Right cardiac atrium (tissue), 5 donors: ENCODE results near the gene NLGN2. TPM values are rescaled to one million over a fixed set of nuclear protein-coding genes. Genes with fewer than 3 reads are reported as not detected.

Experiments
- ATAC-seq, 2 donors: fragments of 200-7000 bp; cut with Tn5 transposase; one replicate each; pipeline versions ENCODE4 v1.8.0 to v1.9.1; 2020; ENCODE audit warnings: moderate library complexity in 2 of 2, mild to moderate bottlenecking in 1 of 2
- DNase-seq, 3 donors: peaks; one replicate each; pipeline ENCODE4 v3.0.0-alpha.2; 2020
- H3K27ac ChIP-seq: one replicate; pipeline ENCODE4 v1.5.1; 2013; ENCODE audit warnings: mild to moderate bottlenecking, low read length, control low read depth, moderate library complexity
- H3K27me3 ChIP-seq: one replicate; pipeline ENCODE4 v1.6.1; 2013; ENCODE audit not compliant: control insufficient read depth, insufficient read depth
- H3K4me1 ChIP-seq: one replicate; pipeline ENCODE4 v1.6.1; 2013; ENCODE audit warnings: low read length; ENCODE audit not compliant: control insufficient read depth, insufficient read depth
- H3K4me3 ChIP-seq: one replicate; pipeline ENCODE4 v1.5.1; 2013; ENCODE audit warnings: low read length, control low read depth
- H3K9me3 ChIP-seq: one replicate; pipeline ENCODE4 v1.6.1; 2013; ENCODE audit warnings: low read length; ENCODE audit not compliant: control insufficient read depth
- WGBS: extraction: QIAGEN DNeasy Blood & Tissue Kit; methylation state at CpG from one replicate; pipeline ENCODE4 v1.1.7; 2013; 5-methylcytosine and 5-hydroxymethylcytosine counted together
- intact Hi-C, 4 donors: fragments of 100-400 bp; cut with DNase I; formaldehyde crosslinking; loops; one replicate each; pipeline versions ENCODE4 v1.11.0 to v1.14.0; 2022 to 2023
- polyA plus RNA-seq: library from polyadenylated mRNA; stranded (reverse); fragments of 200-250 nt; gene quantifications from one replicate; pipeline ENCODE4 v1.2.3, GENCODE V29; 2013
- total RNA-seq, 4 donors: library from RNA; stranded (reverse); fragmentation: NEBNext Ultra II Directional; extraction: Animal tissue kit (Norgen Biotek cat#: 25700); gene quantifications; one replicate each; pipeline ENCODE4 v1.2.1, GENCODE V29; 2021
- donor health status: healthy with polysubstance abuse.
- donor health status: DM: no; HTN: yes; CAD: no.
- donor health status: DM: no; HTN: no; CAD: no.
- donor health status: DM: no; HTN: yes; CAD: no; lungs with severe emphysema.
- donor health status: DM: yes; HTN: yes; CAD: no.

The NLGN2 gene
- total and polyA plus RNA-seq, 5 donors: 6.9 to 15.7 (median 12.8) TPM

- Histone ChIP-seq H3K4me1 (no peaks in the 10 kb centered on the region), H3K27me3 (no peaks in the 10 kb centered on the region), H3K27ac (no peak overlapping the region), H3K4me3 (no peak overlapping the region), H3K9me3 (no peaks in the 10 kb centered on the region)
- 92% methylated on average over 29 of the region's 29 CpGs for WGBS
- intact Hi-C loops: no loop called here
- ATAC-seq (no peak), DNase-seq (peak in 1 of 3 donors; percentile 54)
Measured at GRCh38 chr17:7426896-7427489, 19.3 kb downstream of the NLGN2 start.

GRCh38 chr17:7427549-7427948 lies 19.9 kb downstream of the NLGN2 start:
- no peak for ATAC-seq
- Histone ChIP-seq H3K27ac (no peak overlapping the region), H3K4me3 (no peak overlapping the region), H3K9me3 (no peaks in the 10 kb centered on the region), H3K4me1 (no peaks in the 10 kb centered on the region), H3K27me3 (no peaks in the 10 kb centered on the region)
- 87% methylated on average over 7 of the region's 7 CpGs for WGBS
- intact Hi-C loops: no loop called here
- DNase-seq: peak in 1 of 3 donors; percentile 35

GRCh38 chr17:7428557-7428956 lies 20.9 kb downstream of the NLGN2 start, which contains the start of gene SPEM3:
Gene SPEM3, plus strand, starts transcription at chr17:7428857. Its CDS starts 46 bp downstream, at chr17:7428903.
- DNase-seq (peak in 1 of 3 donors; percentile 25), ATAC-seq (no peak)
- Histone ChIP-seq H3K4me3 (no peak within 1 kb of the TSS), H3K27ac (no peak within 1 kb of the TSS), H3K9me3 (no peaks in the 10 kb centered on the region), H3K4me1 (no peaks in the 10 kb centered on the region), H3K27me3 (no peaks in the 10 kb centered on the region)
- intact Hi-C loops: no loop called here
- 67% methylated on average over 5 of the region's 5 CpGs for WGBS

- ATAC-seq: peak in 1 of 2 donors; percentile 6
- Histone ChIP-seq H3K4me1 (no peaks in the 10 kb centered on the region), H3K27ac (no peak overlapping the region), H3K4me3 (no peak overlapping the region), H3K9me3 (no peaks in the 10 kb centered on the region), H3K27me3 (no peaks in the 10 kb centered on the region)
- DNase-seq: peak in 2 of 3 donors; percentile 39 to 67
- intact Hi-C loops: loop anchor here in 3 of 4 donors (10.0 kb wide), 3 partner anchors 65 to 135 kb away; partner anchors contain the start of genes KCTD11 (in 2 of the 3), TMEM95 (in 2 of the 3) and SENP3 (in 1 of the 3)
- 96% methylated on average over 10 of the region's 10 CpGs for WGBS
Measured at GRCh38 chr17:7429722-7430121, 22.1 kb downstream of the NLGN2 start.

GRCh38 chr17:7431231-7431630 lies 23.6 kb downstream of the NLGN2 start:
- Histone ChIP-seq H3K4me1 (no peaks in the 10 kb centered on the region), H3K27me3 (no peaks in the 10 kb centered on the region), H3K9me3 (no peaks in the 10 kb centered on the region), H3K27ac (no peak overlapping the region), H3K4me3 (no peak overlapping the region)
- WGBS: 84% methylated on average over 1 of the region's 1 CpG
- ATAC-seq (no peak), DNase-seq (no peak)
- intact Hi-C loops: loop anchor here in 3 of 4 donors (10.0 kb wide), 3 partner anchors 66 to 134 kb away; partner anchors contain the start of genes KCTD11 (in 2 of the 3), TMEM95 (in 2 of the 3) and SENP3 (in 1 of the 3)

GRCh38 chr17:7432296-7432695 lies 24.7 kb downstream of the NLGN2 start:
- ATAC-seq (no peak), DNase-seq (peak in 2 of 3 donors; percentile 30 to 56)
- 88% methylated on average over 11 of the region's 11 CpGs for WGBS
- Histone ChIP-seq H3K27ac (no peak overlapping the region), H3K4me1 (no peaks in the 10 kb centered on the region), H3K27me3 (no peaks in the 10 kb centered on the region), H3K4me3 (no peak overlapping the region), H3K9me3 (no peaks in the 10 kb centered on the region)
- intact Hi-C loops: loop anchor here in 3 of 4 donors (10.0 kb wide), 3 partner anchors 67 to 133 kb away; partner anchors contain the start of genes KCTD11 (in 2 of the 3), TMEM95 (in 2 of the 3) and SENP3 (in 1 of the 3)

- Histone ChIP-seq H3K4me1 (no peaks in the 10 kb centered on the region), H3K4me3 (peak overlapping the region; percentile 53), H3K27ac (peak overlapping the region; percentile 5), H3K27me3 (no peaks in the 10 kb centered on the region), H3K9me3 (no peaks in the 10 kb centered on the region)
- ATAC-seq (peak; percentile 0 to 6), DNase-seq (peak in 2 of 3 donors; percentile 80 to 84)
- intact Hi-C loops: loop anchor here (5.0 to 10.0 kb wide), 5 partner anchors 41 to 129 kb away; partner anchors contain the start of genes TMEM95 (in 3 of the 4), KCTD11 (in 2 of the 4), ZBTB4 (in 2 of the 4) and SENP3 (in 1 of the 4)
- WGBS: 8% methylated on average over 49 of the region's 49 CpGs
Measured at GRCh38 chr17:7435676-7436555, 28.3 kb downstream of the NLGN2 start.

GRCh38 chr17:7436556-7437368 lies 29.1 kb downstream of the NLGN2 start:
- H3K27me3 ChIP-seq: no peaks in the 10 kb centered on the region
- 5% methylated on average over 92 of the region's 92 CpGs for WGBS
- ATAC-seq (peak; percentile 75 to 76), DNase-seq (peak; percentile 81 to 93 (median 92))
- H3K4me1 ChIP-seq: no peaks in the 10 kb centered on the region
- peak overlapping the region; percentile 24 for H3K27ac ChIP-seq
- intact Hi-C loops: loop anchor here (5.0 to 10.0 kb wide), 5 partner anchors 41 to 128 kb away; partner anchors contain the start of genes TMEM95 (in 3 of the 4), KCTD11 (in 2 of the 4), ZBTB4 (in 2 of the 4) and SENP3 (in 1 of the 4)
- no peaks in the 10 kb centered on the region for H3K9me3 ChIP-seq
- peak overlapping the region; percentile 42 for H3K4me3 ChIP-seq

GRCh38 chr17:7437369-7437863 lies 29.8 kb downstream of the NLGN2 start:
- DNase-seq (peak in 1 of 3 donors; percentile 66), ATAC-seq (no peak)
- H3K27me3 ChIP-seq: no peaks in the 10 kb centered on the region
- H3K4me1 ChIP-seq: no peaks in the 10 kb centered on the region
- WGBS: 20% methylated on average over 31 of the region's 31 CpGs
- peak overlapping the region; percentile 42 for H3K4me3 ChIP-seq
- H3K9me3 ChIP-seq: no peaks in the 10 kb centered on the region
- peak overlapping the region; percentile 77 for H3K27ac ChIP-seq
- intact Hi-C loops: loop anchor here (5.0 to 10.0 kb wide), 5 partner anchors 40 to 127 kb away; partner anchors contain the start of genes TMEM95 (in 3 of the 4), KCTD11 (in 2 of the 4), ZBTB4 (in 2 of the 4) and SENP3 (in 1 of the 4)
